ENCODE data around the gene TRAPPC3. TPM values are rescaled to one million over a fixed set of nuclear protein-coding genes. Genes with fewer than 3 reads are reported as not detected.

TRAPPC3 gene
- total RNA-seq, 1 experiment from 2014 or later: 98.7 TPM

DNA sequence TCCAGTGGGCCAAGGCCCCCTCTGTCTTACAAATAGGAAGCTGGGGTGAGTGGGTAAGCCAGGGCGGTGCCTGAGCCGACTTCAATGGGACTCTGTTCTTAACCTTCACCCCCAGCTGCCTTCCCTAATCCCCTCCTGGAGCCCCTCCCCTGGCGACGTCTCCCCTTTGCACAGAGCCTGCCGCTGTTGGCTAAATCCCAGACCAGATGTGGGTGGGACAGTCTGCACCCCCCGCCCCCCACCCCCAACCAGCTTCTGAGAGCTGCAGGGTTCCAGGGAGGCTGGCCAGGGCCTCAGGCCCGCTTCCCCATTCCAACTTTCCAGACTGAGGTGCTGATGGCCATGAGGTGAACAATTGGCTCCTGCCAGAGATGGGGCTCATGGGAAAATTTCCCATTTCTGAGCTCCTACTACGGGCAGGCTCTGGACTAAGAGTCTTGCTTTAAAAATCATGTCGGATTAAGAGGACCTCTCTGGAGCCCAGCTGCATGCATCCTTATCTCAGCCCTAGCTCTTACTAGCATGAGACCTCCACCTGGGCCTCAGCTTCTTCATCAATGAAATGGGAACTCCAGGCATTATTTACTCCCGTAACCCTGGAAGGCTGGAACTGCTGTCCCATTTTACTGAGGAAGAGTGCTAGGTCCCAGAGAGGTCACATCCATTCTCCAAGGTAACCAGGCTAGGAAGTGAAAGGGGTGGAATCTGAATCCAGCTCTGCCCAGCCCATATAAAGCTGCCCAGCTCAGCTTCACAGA is 30.7 kb downstream of the TRAPPC3 start (continued):
- TF ChIP-seq POLR2AphosphoS5 (IDR thresholded peaks at IDR 0.05; ENCODE audit: low read depth, low read length): no peak

DNA sequence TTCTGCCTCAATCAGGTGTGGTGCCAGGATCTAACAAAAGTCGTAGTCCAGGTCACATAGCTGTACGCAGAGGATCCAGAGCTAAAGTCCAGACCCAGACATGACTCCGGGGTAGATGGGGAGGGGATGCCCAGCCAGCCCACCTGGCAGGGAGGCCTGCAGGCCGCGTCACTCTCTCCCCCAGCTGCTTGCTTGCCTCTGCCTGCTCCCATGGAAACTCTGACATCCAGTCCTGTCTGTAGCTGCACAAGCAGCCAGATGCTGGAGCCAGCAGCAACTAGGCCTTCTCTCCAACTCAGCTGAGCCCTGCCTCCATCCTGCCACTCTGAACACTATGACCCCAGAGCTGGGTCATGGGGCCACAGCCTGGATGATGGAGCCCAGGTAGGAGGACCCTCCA is 32.4 kb downstream of the TRAPPC3 start:
- H3K36me3 ChIP-seq (ENCODE audit: control insufficient read depth, insufficient read depth, low read length): no peaks in the 10 kb centered on the region
- intact Hi-C loops (cut with micrococcal nuclease; ENCODE audit: unreplicated experiment): no loop called here
- H3K4me1 ChIP-seq (ENCODE audit: control insufficient read depth, insufficient read depth, low read length): no peaks in the 10 kb centered on the region
- no peaks in the 10 kb centered on the region for H3K27me3 ChIP-seq (ENCODE audit: control insufficient read depth, insufficient read depth, low read length)
- POLR2A ChIA-PET: interaction anchor here (0.6 kb wide), 1 partner anchor 10 kb away, joined by 3 read pairs; no protein-coding TSS in a partner anchor
- TF ChIP-seq SIN3A (IDR thresholded peaks at IDR 0.05; ENCODE audit: borderline replicate concordance, insufficient read depth, low read depth, low read length): no peak
- DNase-seq (ENCODE audit: low read depth, low spot score) (no peak), ATAC-seq (peak; percentile 24; the same call in 1 of the 2 replicates)
- no peaks in the 10 kb centered on the region for H3K9me3 ChIP-seq (ENCODE audit: control insufficient read depth, insufficient read depth, low read depth, low read length)
- in situ Hi-C loops (cut with HindIII; ENCODE audit: low pct_unique_long_range_greater_than_20kb, low sequenced_read_pairs): no loop called here
- H3K27ac ChIP-seq (ENCODE audit: low read length): no peak overlapping the region
- CTCF ChIA-PET: no interaction called here
- no peak overlapping the region for H3K4me3 ChIP-seq (ENCODE audit: low read depth in 2 of 2, low read length in 2 of 2)
- BruUV-seq (replicated peaks): no TSS peak

DNA sequence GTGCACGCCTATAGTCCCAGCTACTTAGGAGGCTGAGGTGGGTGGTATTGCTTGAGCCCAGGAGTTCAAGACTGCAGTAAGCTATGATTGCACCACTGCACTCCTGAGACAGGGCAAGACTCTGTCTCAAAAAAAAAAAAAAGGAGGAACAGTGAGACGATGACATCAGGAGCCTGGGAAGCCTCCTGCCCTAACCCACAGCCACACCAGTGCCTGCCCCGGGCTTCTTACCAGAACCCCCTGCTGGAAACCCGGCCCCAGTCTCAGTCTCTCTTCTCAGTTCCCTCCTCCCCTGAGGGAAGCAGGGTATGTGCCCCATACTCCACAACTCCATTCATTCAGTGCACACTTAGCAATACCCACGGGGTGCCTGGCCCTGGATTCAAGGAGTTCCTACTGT is 33.4 kb downstream of the TRAPPC3 start:
- H3K27ac ChIP-seq (ENCODE audit: low read length): no peak overlapping the region
- H3K4me1 ChIP-seq (ENCODE audit: control insufficient read depth, insufficient read depth, low read length): no peaks in the 10 kb centered on the region
- no peaks in the 10 kb centered on the region for H3K9me3 ChIP-seq (ENCODE audit: control insufficient read depth, insufficient read depth, low read depth, low read length)
- in situ Hi-C loops (cut with HindIII; ENCODE audit: low pct_unique_long_range_greater_than_20kb, low sequenced_read_pairs): no loop called here
- CTCF ChIA-PET: interaction anchor here (0.6 kb wide), 1 partner anchor 114 kb away, joined by 7 read pairs; no protein-coding TSS in a partner anchor
- intact Hi-C loops (cut with micrococcal nuclease; ENCODE audit: unreplicated experiment): no loop called here
- H3K36me3 ChIP-seq (ENCODE audit: control insufficient read depth, insufficient read depth, low read length): no peaks in the 10 kb centered on the region
- H3K4me3 ChIP-seq (ENCODE audit: low read depth in 2 of 2, low read length in 2 of 2): no peak overlapping the region
- ATAC-seq (no peak), DNase-seq (ENCODE audit: low read depth, low spot score) (no peak)
- TF ChIP-seq, protein P1, sequence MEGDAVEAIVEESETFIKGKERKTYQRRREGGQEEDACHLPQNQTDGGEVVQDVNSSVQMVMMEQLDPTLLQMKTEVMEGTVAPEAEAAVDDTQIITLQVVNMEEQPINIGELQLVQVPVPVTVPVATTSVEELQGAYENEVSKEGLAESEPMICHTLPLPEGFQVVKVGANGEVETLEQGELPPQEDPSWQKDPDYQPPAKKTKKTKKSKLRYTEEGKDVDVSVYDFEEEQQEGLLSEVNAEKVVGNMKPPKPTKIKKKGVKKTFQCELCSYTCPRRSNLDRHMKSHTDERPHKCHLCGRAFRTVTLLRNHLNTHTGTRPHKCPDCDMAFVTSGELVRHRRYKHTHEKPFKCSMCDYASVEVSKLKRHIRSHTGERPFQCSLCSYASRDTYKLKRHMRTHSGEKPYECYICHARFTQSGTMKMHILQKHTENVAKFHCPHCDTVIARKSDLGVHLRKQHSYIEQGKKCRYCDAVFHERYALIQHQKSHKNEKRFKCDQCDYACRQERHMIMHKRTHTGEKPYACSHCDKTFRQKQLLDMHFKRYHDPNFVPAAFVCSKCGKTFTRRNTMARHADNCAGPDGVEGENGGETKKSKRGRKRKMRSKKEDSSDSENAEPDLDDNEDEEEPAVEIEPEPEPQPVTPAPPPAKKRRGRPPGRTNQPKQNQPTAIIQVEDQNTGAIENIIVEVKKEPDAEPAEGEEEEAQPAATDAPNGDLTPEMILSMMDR (IDR thresholded peaks at IDR 0.05): no peak
- TF ChIP-seq, protein P2, sequence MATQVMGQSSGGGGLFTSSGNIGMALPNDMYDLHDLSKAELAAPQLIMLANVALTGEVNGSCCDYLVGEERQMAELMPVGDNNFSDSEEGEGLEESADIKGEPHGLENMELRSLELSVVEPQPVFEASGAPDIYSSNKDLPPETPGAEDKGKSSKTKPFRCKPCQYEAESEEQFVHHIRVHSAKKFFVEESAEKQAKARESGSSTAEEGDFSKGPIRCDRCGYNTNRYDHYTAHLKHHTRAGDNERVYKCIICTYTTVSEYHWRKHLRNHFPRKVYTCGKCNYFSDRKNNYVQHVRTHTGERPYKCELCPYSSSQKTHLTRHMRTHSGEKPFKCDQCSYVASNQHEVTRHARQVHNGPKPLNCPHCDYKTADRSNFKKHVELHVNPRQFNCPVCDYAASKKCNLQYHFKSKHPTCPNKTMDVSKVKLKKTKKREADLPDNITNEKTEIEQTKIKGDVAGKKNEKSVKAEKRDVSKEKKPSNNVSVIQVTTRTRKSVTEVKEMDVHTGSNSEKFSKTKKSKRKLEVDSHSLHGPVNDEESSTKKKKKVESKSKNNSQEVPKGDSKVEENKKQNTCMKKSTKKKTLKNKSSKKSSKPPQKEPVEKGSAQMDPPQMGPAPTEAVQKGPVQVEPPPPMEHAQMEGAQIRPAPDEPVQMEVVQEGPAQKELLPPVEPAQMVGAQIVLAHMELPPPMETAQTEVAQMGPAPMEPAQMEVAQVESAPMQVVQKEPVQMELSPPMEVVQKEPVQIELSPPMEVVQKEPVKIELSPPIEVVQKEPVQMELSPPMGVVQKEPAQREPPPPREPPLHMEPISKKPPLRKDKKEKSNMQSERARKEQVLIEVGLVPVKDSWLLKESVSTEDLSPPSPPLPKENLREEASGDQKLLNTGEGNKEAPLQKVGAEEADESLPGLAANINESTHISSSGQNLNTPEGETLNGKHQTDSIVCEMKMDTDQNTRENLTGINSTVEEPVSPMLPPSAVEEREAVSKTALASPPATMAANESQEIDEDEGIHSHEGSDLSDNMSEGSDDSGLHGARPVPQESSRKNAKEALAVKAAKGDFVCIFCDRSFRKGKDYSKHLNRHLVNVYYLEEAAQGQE (IDR thresholded peaks at IDR 0.05; ENCODE audit: insufficient read depth in 1 of 2, low read depth in 2 of 2, low read length in 1 of 2): no peak
- TF ChIP-seq TCF7L2 (IDR thresholded peaks at IDR 0.05; ENCODE audit: low read depth, low read length) (no peak), POLR2AphosphoS5 (IDR thresholded peaks at IDR 0.05; ENCODE audit: low read depth, low read length) (no peak), SIN3A (IDR thresholded peaks at IDR 0.05; ENCODE audit: borderline replicate concordance, insufficient read depth, low read depth, low read length) (no peak)
- BruUV-seq (replicated peaks): no TSS peak
- H3K27me3 ChIP-seq (ENCODE audit: control insufficient read depth, insufficient read depth, low read length): no peaks in the 10 kb centered on the region
- POLR2A ChIA-PET: no interaction called here
